Measurements from ENCODE around the gene UBAP1L.

The UBAP1L gene

GRCh38 chr15:65058394-65059368 is 56.3 kb downstream of the UBAP1L start:
- FAIRE-seq (no peak), DNase-seq (ENCODE audit: insufficient read length) (no peak)
- no peak for TF ChIP-seq POLR2AphosphoS5 (IDR thresholded peaks at IDR 0.05; ENCODE audit: low read depth, low read length)
- no peak for TF ChIP-seq TAF1 (IDR thresholded peaks at IDR 0.05; ENCODE audit: borderline replicate concordance, low read depth, low read length)
- no peak for TF ChIP-seq POLR2A (IDR thresholded peaks at IDR 0.05; ENCODE audit: low read depth, low read length)

GRCh38 chr15:65057549-65057940 is 57.5 kb downstream of the UBAP1L start:
- DNase-seq (ENCODE audit: insufficient read length) (no peak), FAIRE-seq (no peak)
- no peak for TF ChIP-seq POLR2AphosphoS5 (IDR thresholded peaks at IDR 0.05; ENCODE audit: low read depth, low read length)
- TF ChIP-seq POLR2A (IDR thresholded peaks at IDR 0.05; ENCODE audit: low read depth, low read length), result no peak
- TF ChIP-seq TAF1 (IDR thresholded peaks at IDR 0.05; ENCODE audit: borderline replicate concordance, low read depth, low read length), result no peak

DNA sequence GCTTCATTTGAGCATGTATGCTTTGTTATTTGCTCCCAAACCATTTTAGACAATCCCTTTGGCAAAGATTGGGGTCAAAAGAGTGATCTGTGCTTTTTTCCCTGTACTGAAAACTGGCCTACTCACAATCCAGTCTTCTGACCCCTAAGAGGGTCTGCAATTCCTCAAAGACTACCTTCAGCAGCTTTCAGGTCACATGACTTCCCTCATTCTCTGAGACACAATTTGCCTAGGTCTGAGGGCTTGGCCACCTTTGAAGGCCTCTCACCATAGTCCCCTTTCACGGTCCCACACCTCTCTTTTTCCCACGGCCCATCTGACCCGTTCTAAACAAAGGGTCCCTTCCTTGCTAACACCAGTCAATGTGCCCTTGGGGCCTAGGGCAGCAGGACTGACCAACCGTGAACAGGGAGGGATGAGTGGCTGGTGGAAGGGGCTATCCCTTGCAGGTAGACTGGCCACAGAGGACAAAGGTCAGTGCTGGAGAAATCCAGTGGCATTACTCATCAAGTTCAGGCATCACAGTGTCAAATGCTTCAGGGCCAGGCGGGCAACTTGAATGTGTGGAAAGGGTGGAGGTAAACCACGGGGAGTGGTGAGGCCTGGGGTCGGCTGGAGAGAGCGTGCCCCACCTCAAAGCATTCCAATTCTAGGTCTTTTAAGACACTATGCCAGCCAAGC is 58.0 kb downstream of the UBAP1L start:
- FAIRE-seq (no peak), DNase-seq (ENCODE audit: insufficient read length) (no peak)
- no peak for TF ChIP-seq POLR2AphosphoS5 (IDR thresholded peaks at IDR 0.05; ENCODE audit: low read depth, low read length)
- TF ChIP-seq POLR2A (IDR thresholded peaks at IDR 0.05; ENCODE audit: low read depth, low read length), result no peak
- no peak for TF ChIP-seq TAF1 (IDR thresholded peaks at IDR 0.05; ENCODE audit: borderline replicate concordance, low read depth, low read length)

GRCh38 chr15:65056106-65056505 is 58.9 kb downstream of the UBAP1L start:
- DNase-seq (ENCODE audit: insufficient read length) (no peak), FAIRE-seq (no peak)
- TF ChIP-seq POLR2AphosphoS5 (IDR thresholded peaks at IDR 0.05; ENCODE audit: low read depth, low read length), result no peak
- no peak for TF ChIP-seq TAF1 (IDR thresholded peaks at IDR 0.05; ENCODE audit: borderline replicate concordance, low read depth, low read length)
- no peak for TF ChIP-seq POLR2A (IDR thresholded peaks at IDR 0.05; ENCODE audit: low read depth, low read length)

- TF ChIP-seq POLR2AphosphoS5 (IDR thresholded peaks at IDR 0.05; ENCODE audit: low read depth, low read length) (no peak), TAF1 (IDR thresholded peaks at IDR 0.05; ENCODE audit: borderline replicate concordance, low read depth, low read length) (no peak), POLR2A (IDR thresholded peaks at IDR 0.05; ENCODE audit: low read depth, low read length) (no peak)
- FAIRE-seq (no peak), DNase-seq (ENCODE audit: insufficient read length) (no peak)
Measured at GRCh38 chr15:65055201-65055870, 59.7 kb downstream of the UBAP1L start.

GRCh38 chr15:65054333-65055200 is 60.4 kb downstream of the UBAP1L start:
- peak; percentile 84 for FAIRE-seq

DNA sequence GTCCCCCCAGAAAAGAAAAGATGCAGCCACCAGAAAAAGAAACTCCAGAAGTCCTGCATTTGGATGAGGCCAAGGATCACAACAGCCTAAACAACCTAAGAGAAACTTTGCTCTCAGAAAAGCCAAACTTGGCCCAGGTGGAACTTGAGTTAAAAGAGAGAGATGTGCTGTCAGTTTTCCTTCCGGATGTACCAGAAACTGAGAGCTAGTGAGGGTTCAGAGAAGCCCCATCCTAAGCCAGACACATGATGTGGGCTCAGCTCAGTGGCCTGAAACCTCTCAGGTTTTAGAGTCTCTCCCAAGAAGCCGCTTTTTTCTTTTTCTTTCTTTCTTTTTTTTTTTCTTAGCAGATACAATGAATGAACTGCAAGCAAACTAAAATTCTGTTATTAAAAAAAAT is 62.0 kb downstream of the UBAP1L start:
- DNase-seq (ENCODE audit: insufficient read length) (no peak), FAIRE-seq (no peak)
- TF ChIP-seq POLR2A (IDR thresholded peaks at IDR 0.05; ENCODE audit: low read depth, low read length), result no peak
- TF ChIP-seq TAF1 (IDR thresholded peaks at IDR 0.05; ENCODE audit: borderline replicate concordance, low read depth, low read length), result no peak
- TF ChIP-seq POLR2AphosphoS5 (IDR thresholded peaks at IDR 0.05; ENCODE audit: low read depth, low read length), result no peak

More at GRCh38 chr15:65054333-65055200, 60.4 kb downstream of the UBAP1L start:
- DNase-seq (ENCODE audit: insufficient read length), result peak; percentile 85
- no peak for TF ChIP-seq POLR2A (IDR thresholded peaks at IDR 0.05; ENCODE audit: low read depth, low read length)
- TF ChIP-seq POLR2AphosphoS5 (IDR thresholded peaks at IDR 0.05; ENCODE audit: low read depth, low read length), result no peak
- TF ChIP-seq TAF1 (IDR thresholded peaks at IDR 0.05; ENCODE audit: borderline replicate concordance, low read depth, low read length), result no peak

- DNase-seq (ENCODE audit: insufficient read length) (no peak), FAIRE-seq (no peak)
- TF ChIP-seq POLR2AphosphoS5 (IDR thresholded peaks at IDR 0.05; ENCODE audit: low read depth, low read length), result no peak
- TF ChIP-seq POLR2A (IDR thresholded peaks at IDR 0.05; ENCODE audit: low read depth, low read length), result no peak
- no peak for TF ChIP-seq TAF1 (IDR thresholded peaks at IDR 0.05; ENCODE audit: borderline replicate concordance, low read depth, low read length)
Measured at GRCh38 chr15:65051266-65051665, 63.7 kb downstream of the UBAP1L start.

DNA sequence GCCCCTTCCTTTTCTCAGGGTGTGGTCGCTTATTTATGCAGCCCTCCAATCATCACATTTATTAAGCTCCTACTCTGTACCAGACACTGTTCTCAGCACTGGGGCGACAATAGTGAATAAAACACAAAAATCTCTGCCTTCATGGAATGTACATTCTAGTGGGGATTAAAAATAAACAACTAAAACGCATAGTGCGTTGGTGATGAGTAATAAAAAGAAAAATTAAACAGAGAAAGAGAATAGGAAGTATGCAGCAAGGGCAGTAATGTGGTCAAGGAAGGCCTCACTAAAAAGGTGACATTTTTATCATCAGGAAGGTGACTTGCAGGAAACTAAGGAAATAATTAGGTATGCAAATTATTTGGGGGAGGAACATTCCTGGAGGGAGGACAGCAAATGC is 64.7 kb downstream of the UBAP1L start:
- FAIRE-seq, result no peak
- no peak for TF ChIP-seq POLR2A (IDR thresholded peaks at IDR 0.05; ENCODE audit: low read depth, low read length)
- no peak for TF ChIP-seq TAF1 (IDR thresholded peaks at IDR 0.05; ENCODE audit: borderline replicate concordance, low read depth, low read length)
- TF ChIP-seq POLR2AphosphoS5 (IDR thresholded peaks at IDR 0.05; ENCODE audit: low read depth, low read length), result no peak
- DNase-seq (ENCODE audit: insufficient read length), result no peak

DNA sequence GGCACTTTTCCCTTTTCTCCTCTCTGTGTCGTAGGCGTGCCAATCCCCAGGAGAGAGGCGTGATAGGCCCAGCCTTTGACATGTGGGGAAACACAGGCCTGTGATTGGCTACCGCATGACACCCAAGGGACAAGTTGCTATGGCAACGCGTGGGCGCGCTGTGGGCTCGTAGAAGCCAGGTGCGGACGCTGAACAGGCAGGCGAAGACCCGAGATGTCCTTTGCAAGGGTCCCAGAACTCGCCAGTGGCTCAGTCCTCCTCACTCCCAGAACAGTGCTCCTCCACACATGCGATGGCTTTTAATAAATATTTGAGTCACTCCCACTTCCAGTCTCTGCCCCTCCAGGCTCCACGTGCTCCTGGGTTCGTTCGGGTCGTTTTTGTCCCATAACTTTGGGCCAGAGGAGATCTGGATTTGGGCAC is 65.6 kb downstream of the UBAP1L start:
- peak; percentile 92 for DNase-seq (ENCODE audit: insufficient read length)
- FAIRE-seq, result peak; percentile 95
- TF ChIP-seq POLR2A (IDR thresholded peaks at IDR 0.05; ENCODE audit: low read depth, low read length), result no peak
- no peak for TF ChIP-seq POLR2AphosphoS5 (IDR thresholded peaks at IDR 0.05; ENCODE audit: low read depth, low read length)
- no peak for TF ChIP-seq TAF1 (IDR thresholded peaks at IDR 0.05; ENCODE audit: borderline replicate concordance, low read depth, low read length)

Data from GM12892 (cell line).